PC-3 (cell line): ENCODE measurements around the gene PTCH1.

Experiments used
- EZH2 ChIP-seq: fragments of 300-600 bp; sonication (generic); IDR thresholded peaks from one replicate; pipeline ENCODE4 v1.6.1; 2017; ENCODE audit warnings: antibody characterized with exemption, mild to moderate bottlenecking, low read length; ENCODE audit not compliant: unreplicated experiment
- TF ChIP-seq, protein P1 (sequence below): fragments of 300-600 bp; sonication (generic); conservative IDR thresholded peaks from 2 replicates; pipeline ENCODE4 v1.5.1; 2017; ENCODE audit warnings: antibody characterized with exemption, low read depth, mild to moderate bottlenecking, low read length

DNA sequence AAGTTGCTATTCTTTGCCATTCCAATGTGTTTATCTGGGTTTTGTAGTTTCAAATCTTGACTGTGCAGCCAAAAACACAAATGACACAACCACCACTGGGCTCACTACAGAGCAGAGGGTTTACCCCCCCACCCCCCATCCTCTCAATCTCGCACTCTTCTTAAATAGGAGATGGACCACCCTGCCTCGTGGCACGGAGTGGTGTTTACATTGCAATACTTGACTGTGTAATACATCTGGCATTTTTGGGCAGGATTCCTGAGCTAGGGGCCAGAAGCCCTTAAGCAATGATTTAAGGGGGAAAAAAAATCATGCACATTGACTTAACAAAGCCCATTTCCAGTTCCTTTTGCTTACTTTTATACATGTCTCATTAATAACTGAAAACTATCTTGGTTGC, 19.0 kb downstream of the PTCH1 start:
- TF ChIP-seq, protein P1, sequence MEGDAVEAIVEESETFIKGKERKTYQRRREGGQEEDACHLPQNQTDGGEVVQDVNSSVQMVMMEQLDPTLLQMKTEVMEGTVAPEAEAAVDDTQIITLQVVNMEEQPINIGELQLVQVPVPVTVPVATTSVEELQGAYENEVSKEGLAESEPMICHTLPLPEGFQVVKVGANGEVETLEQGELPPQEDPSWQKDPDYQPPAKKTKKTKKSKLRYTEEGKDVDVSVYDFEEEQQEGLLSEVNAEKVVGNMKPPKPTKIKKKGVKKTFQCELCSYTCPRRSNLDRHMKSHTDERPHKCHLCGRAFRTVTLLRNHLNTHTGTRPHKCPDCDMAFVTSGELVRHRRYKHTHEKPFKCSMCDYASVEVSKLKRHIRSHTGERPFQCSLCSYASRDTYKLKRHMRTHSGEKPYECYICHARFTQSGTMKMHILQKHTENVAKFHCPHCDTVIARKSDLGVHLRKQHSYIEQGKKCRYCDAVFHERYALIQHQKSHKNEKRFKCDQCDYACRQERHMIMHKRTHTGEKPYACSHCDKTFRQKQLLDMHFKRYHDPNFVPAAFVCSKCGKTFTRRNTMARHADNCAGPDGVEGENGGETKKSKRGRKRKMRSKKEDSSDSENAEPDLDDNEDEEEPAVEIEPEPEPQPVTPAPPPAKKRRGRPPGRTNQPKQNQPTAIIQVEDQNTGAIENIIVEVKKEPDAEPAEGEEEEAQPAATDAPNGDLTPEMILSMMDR, result no peak
- TF ChIP-seq EZH2, result no peak
